ENCODE results near the gene TMEM87B. TPM values are rescaled to one million over a fixed set of nuclear protein-coding genes. Genes with fewer than 3 reads are reported as not detected.

The TMEM87B gene, protein sequence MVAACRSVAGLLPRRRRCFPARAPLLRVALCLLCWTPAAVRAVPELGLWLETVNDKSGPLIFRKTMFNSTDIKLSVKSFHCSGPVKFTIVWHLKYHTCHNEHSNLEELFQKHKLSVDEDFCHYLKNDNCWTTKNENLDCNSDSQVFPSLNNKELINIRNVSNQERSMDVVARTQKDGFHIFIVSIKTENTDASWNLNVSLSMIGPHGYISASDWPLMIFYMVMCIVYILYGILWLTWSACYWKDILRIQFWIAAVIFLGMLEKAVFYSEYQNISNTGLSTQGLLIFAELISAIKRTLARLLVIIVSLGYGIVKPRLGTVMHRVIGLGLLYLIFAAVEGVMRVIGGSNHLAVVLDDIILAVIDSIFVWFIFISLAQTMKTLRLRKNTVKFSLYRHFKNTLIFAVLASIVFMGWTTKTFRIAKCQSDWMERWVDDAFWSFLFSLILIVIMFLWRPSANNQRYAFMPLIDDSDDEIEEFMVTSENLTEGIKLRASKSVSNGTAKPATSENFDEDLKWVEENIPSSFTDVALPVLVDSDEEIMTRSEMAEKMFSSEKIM
- total RNA-seq (2021) = 16.9 and 21.8 TPM in 2 replicates
- percentile 84 among the genes with signal in this experiment for Bru-seq, nascent RNA
- percentile 88 among the genes with signal in this experiment for BruChase-seq, experiment 1, labeled RNA remaining after a 2-hour chase
- BruChase-seq, experiment 2, labeled RNA remaining after a 6-hour chase = percentile 84 among the genes with signal in this experiment
- long read RNA-seq, full-length matches to known transcripts = 9 of 17 reads
- long read RNA-seq, partial matches to known transcripts = 1 of 17 reads
- long read RNA-seq, other reads (novel, unspliced or antisense) = 7 of 17 reads

DNA sequence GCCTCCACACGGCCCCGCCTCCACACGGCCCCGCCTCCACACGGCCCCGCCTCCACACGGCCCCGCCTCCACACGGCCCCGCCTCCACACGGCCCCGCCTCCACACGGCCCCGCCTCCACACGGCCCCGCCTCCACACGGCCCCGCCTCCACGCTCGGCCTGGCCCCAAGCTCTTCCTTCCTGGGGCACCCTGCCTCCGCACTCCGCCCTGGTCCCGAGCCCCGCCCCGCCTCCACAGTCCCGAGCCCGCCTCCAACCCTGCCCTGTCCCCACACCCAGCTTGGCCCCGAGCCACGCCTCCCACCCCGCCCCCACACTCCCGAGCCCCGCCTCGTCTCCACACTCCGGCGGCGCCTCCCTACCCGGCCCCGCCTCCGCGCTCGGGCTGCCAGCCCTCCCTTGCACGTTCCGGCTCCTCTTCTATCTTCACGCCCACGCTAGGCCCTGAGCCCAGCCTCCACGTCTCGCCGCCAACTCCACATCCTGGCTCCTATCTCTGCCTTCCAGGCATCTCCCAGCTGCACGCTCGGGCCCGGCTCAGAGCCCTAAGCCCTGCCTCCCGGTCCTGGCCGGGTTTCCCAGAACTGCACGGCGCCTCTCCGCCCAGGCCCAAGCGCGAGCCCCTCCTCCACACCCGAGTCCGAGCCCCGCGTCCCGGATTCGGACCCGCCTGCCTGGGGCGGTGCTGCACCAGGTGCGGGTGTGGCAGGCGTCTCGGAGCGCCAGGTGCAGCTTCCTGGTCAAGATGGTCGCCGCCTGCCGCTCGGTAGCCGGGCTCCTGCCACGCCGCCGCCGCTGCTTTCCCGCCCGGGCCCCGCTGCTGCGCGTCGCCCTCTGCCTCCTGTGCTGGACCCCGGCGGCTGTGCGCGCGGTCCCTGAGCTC lies at the start of gene TMEM87B:
Gene TMEM87B, plus strand, starts transcription at position 423 of the 883 bp plus-strand sequence. Its CDS starts 323 bp downstream, at position 746.
- H3K27me3 ChIP-seq (replicated peaks; ENCODE audit: insufficient read depth, low read depth, low read length, poor library complexity) = no peaks in the 10 kb centered on the region
- ChIA-PET POLR2A (ENCODE audit: low non-redundant PET) (interaction anchor here (0.6 to 0.7 kb wide), 2 partner anchors 154 to 1972 kb away, joined by 6 to 8 read pairs; no protein-coding TSS in a partner anchor), CTCF (no interaction called here)
- intact Hi-C loops (cut with micrococcal nuclease; ENCODE audit: unreplicated experiment) = loop anchor here (5.0 kb wide), 1 partner anchor 527 kb away; the partner anchor contains the start of gene CHCHD5
- peak; percentile 97 for DNase-seq (ENCODE audit: low spot score)
- no peak for TF ChIP-seq EZH2 (IDR thresholded peaks at IDR 0.05; ENCODE audit: borderline replicate concordance, low read depth, low read length, poor library complexity, severe bottlenecking)
- TF ChIP-seq CTCF (conservative IDR thresholded peaks at IDR 0.05; ENCODE audit: low read depth, low read length) = no peak
- peaks cover 21% of the 10 kb centered on the region for H3K4me1 ChIP-seq (ENCODE audit: insufficient read depth, low read length, poor library complexity, severe bottlenecking)
- peak within 1 kb of the TSS; percentile 95 for H3K27ac ChIP-seq (ENCODE audit: low read depth, low read length, poor library complexity, severe bottlenecking)
- H3K4me3 ChIP-seq (ENCODE audit: low read depth, low read length, poor library complexity, severe bottlenecking) = peak within 1 kb of the TSS; percentile 99
- BruUV-seq (replicated peaks) = no TSS peak
- H3K9me3 ChIP-seq (ENCODE audit: low read depth, low read length, poor library complexity, severe bottlenecking) = no peaks in the 10 kb centered on the region
- peaks cover 5% of the 10 kb centered on the region for H3K36me3 ChIP-seq (ENCODE audit: insufficient read depth, low read length, poor library complexity, severe bottlenecking)

DNA sequence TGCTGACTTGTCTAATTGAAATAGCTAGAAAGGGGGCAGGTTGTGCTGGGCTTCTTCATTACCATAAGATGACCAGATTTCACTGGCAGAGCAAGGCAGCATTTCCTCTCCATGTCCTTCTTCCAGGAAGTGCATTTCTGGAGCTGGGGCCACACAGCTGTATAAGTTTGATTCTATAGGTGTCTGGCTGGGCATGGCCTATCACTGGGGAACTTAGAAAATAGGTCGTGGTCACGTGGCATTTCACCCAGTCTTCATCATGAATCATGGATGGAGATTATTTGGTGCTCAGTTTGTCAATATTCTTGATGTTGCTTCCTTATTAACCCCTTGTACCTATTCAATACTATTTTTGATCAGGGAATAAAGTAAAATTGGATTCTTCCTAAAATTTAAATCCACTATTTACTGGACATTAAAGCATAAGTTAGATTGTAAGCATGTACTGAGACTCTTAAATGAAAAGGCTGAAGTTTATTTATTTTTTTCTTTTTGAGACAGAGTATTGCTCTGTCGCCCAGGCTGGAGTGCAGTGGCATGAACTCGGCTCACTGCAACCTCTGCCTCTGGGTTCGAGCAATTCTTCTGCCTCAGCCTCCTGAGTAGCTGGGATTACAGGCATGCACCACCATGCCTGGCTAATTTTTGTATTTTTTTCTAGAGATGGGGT lies 49.5 kb upstream of the TMEM87B start:
- no peak for DNase-seq (ENCODE audit: low spot score)
- peaks cover 19% of the 10 kb centered on the region for H3K4me1 ChIP-seq (ENCODE audit: insufficient read depth, low read length, poor library complexity, severe bottlenecking)
- ChIA-PET POLR2A (ENCODE audit: low non-redundant PET) (no interaction called here), CTCF (no interaction called here)
- intact Hi-C loops (cut with micrococcal nuclease; ENCODE audit: unreplicated experiment) = no loop called here
- no peak for TF ChIP-seq EZH2 (IDR thresholded peaks at IDR 0.05; ENCODE audit: borderline replicate concordance, low read depth, low read length, poor library complexity, severe bottlenecking)
- TF ChIP-seq CTCF (conservative IDR thresholded peaks at IDR 0.05; ENCODE audit: low read depth, low read length) = no peak
- BruUV-seq (replicated peaks) = no TSS peak
- H3K36me3 ChIP-seq (ENCODE audit: insufficient read depth, low read length, poor library complexity, severe bottlenecking) = peaks cover 12% of the 10 kb centered on the region
- no peaks in the 10 kb centered on the region for H3K27me3 ChIP-seq (replicated peaks; ENCODE audit: insufficient read depth, low read depth, low read length, poor library complexity)
- H3K27ac ChIP-seq (ENCODE audit: low read depth, low read length, poor library complexity, severe bottlenecking) = no peak overlapping the region
- H3K4me3 ChIP-seq (ENCODE audit: low read depth, low read length, poor library complexity, severe bottlenecking) = no peak overlapping the region
- H3K9me3 ChIP-seq (ENCODE audit: low read depth, low read length, poor library complexity, severe bottlenecking) = no peaks in the 10 kb centered on the region

All from A673 (cell line).